ENCODE measurements around the gene ZNF606. TPM values are rescaled to one million over a fixed set of nuclear protein-coding genes. Genes with fewer than 3 reads are reported as not detected.

ZNF606 gene
- polyA plus RNA-seq, 2 of the 4 experiments (the other 2 are of a cell fraction) = 4.5 to 5.1 TPM

GRCh38 chr19:57954996-57955395 lies 47.6 kb downstream of the ZNF606 start:
- Histone ChIP-seq H3K4me1 (no peaks in the 10 kb centered on the region), H3K9me3 (peaks cover 89% of the 10 kb centered on the region), H3K4me3 (no peak overlapping the region), H3K4me2 (no peak overlapping the region), H3K27ac (no peak overlapping the region)
- CTCF ChIA-PET = no interaction called here
- POLR2A ChIA-PET = no interaction called here
- 15% methylated on average over 4 of the region's 4 CpGs for WGBS (ENCODE audit: missing lambda C conversion rate)
- DNase-seq (ENCODE audit: low read depth in 1 of 2, low spot score in 1 of 2) (no peak), FAIRE-seq (no peak), ATAC-seq (no peak)
- TF ChIP-seq NFE2L2 (conservative IDR thresholded peaks at IDR 0.05; ENCODE audit: low read length) (no peak), HEYL (CRISPR knock-in tag; IDR thresholded peaks at IDR 0.05) (no peak)

- no peak overlapping the region for H3K27ac ChIP-seq
- no peak for TF ChIP-seq ELK1 (IDR thresholded peaks at IDR 0.05; ENCODE audit: low read depth, low read length)
- no peak for TF ChIP-seq PHF8 (IDR thresholded peaks at IDR 0.05; ENCODE audit: borderline replicate concordance, low read depth)
- TF ChIP-seq HOXB13 (CRISPR knock-in tag; IDR thresholded peaks at IDR 0.05; ENCODE audit: low read depth) = no peak
- no peak for TF ChIP-seq PBX3 (IDR thresholded peaks at IDR 0.05)
- TF ChIP-seq JUNB (IDR thresholded peaks at IDR 0.05) = no peak
- H3K4me3 ChIP-seq = no peak overlapping the region
- FAIRE-seq = no peak
- DNase-seq (ENCODE audit: low read depth in 1 of 2, low spot score in 1 of 2) = no peak
- no peak overlapping the region for H3K4me2 ChIP-seq
- H3K9me3 ChIP-seq = peaks cover 97% of the 10 kb centered on the region
- WGBS (ENCODE audit: missing lambda C conversion rate) = 41% methylated on average over 12 of the region's 12 CpGs
- ChIA-PET CTCF (interaction anchor here (0.6 kb wide), 2 partner anchors 275 to 1041 kb away, joined by 3 to 4 read pairs; no protein-coding TSS in a partner anchor), POLR2A (no interaction called here)
- no peak for ATAC-seq
- no peaks in the 10 kb centered on the region for H3K4me1 ChIP-seq
Observed at GRCh38 chr19:57949702-57950101, 52.9 kb downstream of the ZNF606 start.

- ATAC-seq (no peak), FAIRE-seq (no peak), DNase-seq (ENCODE audit: low read depth in 1 of 2, low spot score in 1 of 2) (no peak)
- H3K4me1 ChIP-seq = no peaks in the 10 kb centered on the region
- ChIA-PET POLR2A (no interaction called here), CTCF (interaction anchor here (0.6 kb wide), 2 partner anchors 274 to 1041 kb away, joined by 3 to 4 read pairs; no protein-coding TSS in a partner anchor)
- H3K4me3 ChIP-seq = no peak overlapping the region
- WGBS (ENCODE audit: missing lambda C conversion rate) = 82% methylated on average over 24 of the region's 24 CpGs
- TF ChIP-seq PBX3 (IDR thresholded peaks at IDR 0.05) (no peak), CTCF (IDR thresholded peaks at IDR 0.05) (no peak), TFCP2L1 (CRISPR knock-in tag; IDR thresholded peaks at IDR 0.05) (no peak), GATA3 (IDR thresholded peaks at IDR 0.05; ENCODE audit: borderline replicate concordance) (no peak), KDM5A (IDR thresholded peaks at IDR 0.05) (no peak), RAD21 (conservative IDR thresholded peaks at IDR 0.05 in 1 of 2, IDR thresholded peaks at IDR 0.05 in 1 of 2) (no peak), MAX (IDR thresholded peaks at IDR 0.05) (no peak), CHD2 (IDR thresholded peaks at IDR 0.05; ENCODE audit: low read length, partially characterized antibody) (no peak), PHF8 (IDR thresholded peaks at IDR 0.05; ENCODE audit: borderline replicate concordance, low read depth) (no peak), KDM1A (IDR thresholded peaks at IDR 0.05; ENCODE audit: low read depth) (no peak), HMGXB4 (CRISPR knock-in tag; IDR thresholded peaks at IDR 0.05; ENCODE audit: borderline replicate concordance) (no peak), BHLHE40 (IDR thresholded peaks at IDR 0.05; ENCODE audit: low read depth, low read length) (no peak), USF2 (IDR thresholded peaks at IDR 0.05) (no peak), CBX2 (IDR thresholded peaks at IDR 0.05; ENCODE audit: borderline replicate concordance, low read depth) (no peak), MAZ (IDR thresholded peaks at IDR 0.05; ENCODE audit: borderline replicate concordance, low read depth, low read length) (no peak), ZFP36 (IDR thresholded peaks at IDR 0.05; ENCODE audit: borderline replicate concordance, partially characterized antibody) (no peak), RFX5 (IDR thresholded peaks at IDR 0.05) (no peak), HES2 (IDR thresholded peaks at IDR 0.05) (no peak), CBX8 (IDR thresholded peaks at IDR 0.05) (no peak), HOXB13 (CRISPR knock-in tag; IDR thresholded peaks at IDR 0.05; ENCODE audit: low read depth) (no peak)
- H3K27ac ChIP-seq = no peak overlapping the region
- peaks cover 97% of the 10 kb centered on the region for H3K9me3 ChIP-seq
- H3K4me2 ChIP-seq = no peak overlapping the region
Observed at GRCh38 chr19:57949296-57949695, 53.3 kb downstream of the ZNF606 start.

Measured in A549 (cell line).